IMR-90 (cell line): Measurements from ENCODE around the gene ABCA3. TPM values are rescaled to one million over a fixed set of nuclear protein-coding genes. Genes with fewer than 3 reads are reported as not detected.

Experiments
- ATAC-seq: fragments of 200-7000 bp; cut with Tn5 transposase; 2 replicates; pipeline ENCODE4 v1.9.1; 2020; ENCODE audit warnings: low read depth, mild to moderate bottlenecking, moderate library complexity
- BruUV-seq: library from RNA; stranded (reverse); fragments of 400-500 nt; replicated peaks from 2 replicates; lab custom pipeline; 2021; lab: Mats Ljungman, UMichigan
- CTCF ChIA-PET: fragments of 300-600 bp; formaldehyde crosslinking; extraction: SDS; loops from one replicate; lab custom pipeline; 2021; ENCODE audit warnings: antibody characterized with exemption; lab: Yijun Ruan, JAX
- POLR2A ChIA-PET: fragments of 300-600 bp; sonication (Branson Sonifier 250); formaldehyde crosslinking; loops from one replicate; lab custom pipeline; 2022; ENCODE audit warnings: antibody characterized with exemption; ENCODE audit not compliant: unreplicated experiment; lab: Charles Lee
- DNase-seq: peaks from one replicate; pipeline ENCODE4 v3.0.0; 2013
- H2AFZ ChIP-seq: replicated peaks from 2 replicates; pipeline ENCODE3; 2013; ENCODE audit warnings: low read length, mild to moderate bottlenecking; ENCODE audit not compliant: poor library complexity
- H2AK5ac ChIP-seq: 2 replicates; pipeline ENCODE4 v1.6.1; 2013; ENCODE audit warnings: low read depth, low read length, inconsistent platforms
- H2AK9ac ChIP-seq: replicated peaks from 2 replicates; pipeline ENCODE3; 2013; ENCODE audit warnings: mild to moderate bottlenecking, low read depth, low read length, moderate library complexity; ENCODE audit not compliant: poor library complexity
- H2BK120ac ChIP-seq: 2 replicates; pipeline ENCODE4 v1.6.1; 2013; ENCODE audit warnings: low read depth, low read length, inconsistent platforms
- H2BK15ac ChIP-seq: 3 replicates; pipeline ENCODE4 v1.6.1; 2013; ENCODE audit warnings: low read depth, low read length, inconsistent platforms
- H2BK20ac ChIP-seq: 2 replicates; pipeline ENCODE4 v1.6.1; 2013; ENCODE audit warnings: low read depth, mild to moderate bottlenecking, inconsistent platforms, low read length, moderate library complexity
- H2BK5ac ChIP-seq: 2 replicates; pipeline ENCODE4 v1.6.1; 2013; ENCODE audit warnings: mild to moderate bottlenecking, low read depth, low read length, inconsistent platforms; ENCODE audit not compliant: poor library complexity, severe bottlenecking
- H3K14ac ChIP-seq: replicated peaks from 2 replicates; pipeline ENCODE4 v1.6.1; 2013; ENCODE audit warnings: low read depth, low read length, inconsistent platforms
- H3K18ac ChIP-seq: 2 replicates; pipeline ENCODE4 v1.6.1; 2013; ENCODE audit warnings: low read depth, low read length, control low read depth
- H3K23ac ChIP-seq: 2 replicates; pipeline ENCODE4 v1.6.1; 2013; ENCODE audit warnings: low read depth, low read length, inconsistent platforms
- H3K27ac ChIP-seq: 2 replicates; pipeline ENCODE4 v1.5.1; 2013; ENCODE audit warnings: mild to moderate bottlenecking, control low read depth, low read length; ENCODE audit not compliant: insufficient read depth
- H3K27me3 ChIP-seq: 2 replicates; pipeline ENCODE4 v1.6.1; 2013; ENCODE audit warnings: low read length; ENCODE audit not compliant: control insufficient read depth, insufficient read depth
- H3K36me3 ChIP-seq: 2 replicates; pipeline ENCODE4 v1.6.1; 2013; ENCODE audit warnings: low read length, mixed read lengths; ENCODE audit not compliant: control insufficient read depth, insufficient read depth
- H3K4ac ChIP-seq: 2 replicates; pipeline ENCODE4 v1.6.1; 2013; ENCODE audit warnings: low read depth, low read length, inconsistent platforms
- H3K4me1 ChIP-seq: 2 replicates; pipeline ENCODE4 v1.6.1; 2013; ENCODE audit warnings: low read length, mixed read lengths; ENCODE audit not compliant: control insufficient read depth, insufficient read depth
- H3K4me2 ChIP-seq: 2 replicates; pipeline ENCODE4 v1.6.1; 2013; ENCODE audit warnings: low read depth, mild to moderate bottlenecking, control low read depth, low read length, moderate library complexity
- H3K4me3 ChIP-seq: 2 replicates; pipeline ENCODE4 v1.5.1; 2013; ENCODE audit warnings: low read depth, mild to moderate bottlenecking, control low read depth, low read length, moderate library complexity; ENCODE audit not compliant: insufficient read depth
- H3K56ac ChIP-seq: 2 replicates; pipeline ENCODE4 v1.6.1; 2013; ENCODE audit warnings: low read length, inconsistent platforms; ENCODE audit not compliant: insufficient read depth; ENCODE audit errors: extremely low read depth
- H3K79me1 ChIP-seq, 2 experiments: 2 replicates each; pipeline ENCODE4 v1.6.1; 2013; ENCODE audit warnings: low read length in 2 of 2, inconsistent platforms in 1 of 2, low read depth in 1 of 2
- H3K9ac ChIP-seq: 2 replicates; pipeline ENCODE4 v1.6.1; 2013; ENCODE audit warnings: low read depth, low read length, control low read depth
- H3K9me1 ChIP-seq: 2 replicates; pipeline ENCODE4 v1.6.1; 2013; ENCODE audit warnings: low read length, inconsistent platforms; ENCODE audit not compliant: insufficient read depth
- H3K9me3 ChIP-seq: 2 replicates; pipeline ENCODE4 v1.6.1; 2013; ENCODE audit warnings: low read length; ENCODE audit not compliant: control insufficient read depth, insufficient read depth
- H4K20me1 ChIP-seq: 2 replicates; pipeline ENCODE4 v1.6.1; 2013; ENCODE audit warnings: low read length, inconsistent platforms; ENCODE audit not compliant: insufficient read depth
- H4K5ac ChIP-seq: 2 replicates; pipeline ENCODE4 v1.6.1; 2013; ENCODE audit warnings: mild to moderate bottlenecking, low read depth, low read length, control low read depth
- H4K8ac ChIP-seq, 2 experiments: 2 replicates each; pipeline ENCODE4 v1.6.1; 2013; ENCODE audit warnings: low read depth in 2 of 2, low read length in 2 of 2, control low read depth in 1 of 2, inconsistent platforms in 1 of 2
- H4K91ac ChIP-seq: 2 replicates; pipeline ENCODE4 v1.6.1; 2013; ENCODE audit warnings: low read depth, low read length, inconsistent platforms; ENCODE audit not compliant: insufficient read depth
- BHLHE40 ChIP-seq: fragments of 150-350 bp; IDR thresholded peaks from 2 replicates; pipeline ENCODE4 v1.6.1; 2016; ENCODE audit warnings: mild to moderate bottlenecking, low read depth, low read length
- CEBPB ChIP-seq: IDR thresholded peaks from 2 replicates; pipeline ENCODE4 v1.6.1; 2012; ENCODE audit warnings: low read depth, low read length, improper control_type of control experiment
- CHD1 ChIP-seq: IDR thresholded peaks from 2 replicates; pipeline ENCODE4 v1.6.1; 2012; ENCODE audit warnings: low read depth, low read length, improper control_type of control experiment
- CTCF ChIP-seq: conservative IDR thresholded peaks from 2 replicates; pipeline ENCODE4 v1.5.1; 2012; ENCODE audit warnings: mild to moderate bottlenecking, low read depth, low read length, improper control_type of control experiment
- ELK1 ChIP-seq: fragments of 150-350 bp; IDR thresholded peaks from 2 replicates; pipeline ENCODE4 v1.6.1; 2016; ENCODE audit warnings: low read depth, mild to moderate bottlenecking, low read length, moderate library complexity, borderline replicate concordance
- FOS ChIP-seq: fragments of 150-350 bp; IDR thresholded peaks from 2 replicates; pipeline ENCODE4 v1.6.1; 2016; ENCODE audit warnings: low read depth, low read length
- MAFK ChIP-seq: IDR thresholded peaks from 2 replicates; pipeline ENCODE4 v1.6.1; 2012; ENCODE audit warnings: low read depth, low read length, improper control_type of control experiment
- MAZ ChIP-seq: IDR thresholded peaks from 2 replicates; pipeline ENCODE4 v1.6.1; 2012; ENCODE audit warnings: low read depth, mild to moderate bottlenecking, low read length, improper control_type of control experiment, moderate library complexity, borderline replicate concordance
- NFE2L2 ChIP-seq: fragments of 150-350 bp; IDR thresholded peaks from 2 replicates; pipeline ENCODE4 v1.6.1; 2016; ENCODE audit warnings: low read depth, mild to moderate bottlenecking, low read length
- POLR2A ChIP-seq: IDR thresholded peaks from 2 replicates; pipeline ENCODE4 v1.6.1; 2012; ENCODE audit warnings: mild to moderate bottlenecking, low read depth, low read length
- RAD21 ChIP-seq: IDR thresholded peaks from 2 replicates; pipeline ENCODE4 v1.6.1; 2012; ENCODE audit warnings: low read length, improper control_type of control experiment
- RFX5 ChIP-seq: IDR thresholded peaks from 2 replicates; pipeline ENCODE4 v1.8.0; 2012; ENCODE audit warnings: low read depth, mild to moderate bottlenecking, low read length, moderate library complexity
- SMC3 ChIP-seq: fragments of 150-350 bp; IDR thresholded peaks from 2 replicates; pipeline ENCODE4 v1.6.1; 2016; ENCODE audit warnings: low read depth, mild to moderate bottlenecking, antibody characterized with exemption, low read length, moderate library complexity
- USF2 ChIP-seq: fragments of 150-350 bp; IDR thresholded peaks from 2 replicates; pipeline ENCODE4 v1.6.1; 2017; ENCODE audit warnings: mild to moderate bottlenecking, antibody characterized with exemption, low read length, low read depth
- WGBS, 2 experiments: methylation state at CpG; one replicate each; pipeline versions ENCODE4 v1.1.5 to v1.1.7; 2013; ENCODE audit warnings: missing lambda C conversion rate in 2 of 2; ENCODE audit not compliant: insufficient read length in 1 of 2; ENCODE audit errors: extremely low coverage in 2 of 2; 5-methylcytosine and 5-hydroxymethylcytosine counted together
- dilution Hi-C: fragments of 300-500 bp; cut with HindIII; formaldehyde crosslinking; loops from one replicate; pipeline ENCODE4 v1.14.3; 2018; ENCODE audit warnings: low sequenced_read_pairs; ENCODE audit not compliant: unreplicated experiment
- in situ Hi-C: fragments of 300-500 bp; cut with MboI; formaldehyde crosslinking; loops from 3 replicates; pipeline ENCODE4 v1.14.3; 2019; ENCODE audit warnings: low sequenced_read_pairs, inconsistent platforms, mixed read lengths
- intact Hi-C: fragments of 100-400 bp; cut with micrococcal nuclease; formaldehyde crosslinking; loops from 2 replicates; pipeline ENCODE4 v1.10.0; 2022
- polyA plus RNA-seq, 3 experiments: library from polyadenylated mRNA; depleted of rRNA; stranded (reverse); fragments of >200 nt; gene quantifications; 2 replicates each; pipeline ENCODE4 v1.2.3, GENCODE V29; 2012; ENCODE audit warnings: low replicate concordance in 1 of 3
- total RNA-seq: library from RNA; depleted of rRNA; stranded (reverse); fragments of >200 nt; gene quantifications from 2 replicates; pipeline ENCODE4 v1.2.3, GENCODE V29; 2012

ABCA3 gene
- total and polyA plus RNA-seq, 2 of the 4 experiments (the other 2 are of a cell fraction): 0.18 to 0.22 TPM

GRCh38 chr16:2326191-2326590 lies 14.3 kb downstream of the ABCA3 start:
- WGBS, 2 experiments: 77% methylated on average over 5 of the region's 11 CpGs; no CpG with 5 or more reads in 1 of the 2 experiments
- in situ Hi-C loops: no loop called here
- H3K27me3 ChIP-seq: peaks cover 48% of the 10 kb centered on the region

More at GRCh38 chr16:2326191-2326590, 14.3 kb downstream of the ABCA3 start:
- Histone ChIP-seq H3K4ac (no peak overlapping the region), H3K9ac (no peak overlapping the region), H3K4me2 (no peak overlapping the region), H3K23ac (no peak overlapping the region), H3K36me3 (no peaks in the 10 kb centered on the region), H4K8ac (no peak overlapping the region), H4K20me1 (no peaks in the 10 kb centered on the region), H3K56ac (no peak overlapping the region), H3K4me3 (no peak overlapping the region), H3K79me1 (no peaks in the 10 kb centered on the region), H3K4me1 (no peaks in the 10 kb centered on the region), H2BK5ac (no peak overlapping the region), H2BK120ac (no peak overlapping the region), H2AK5ac (no peak overlapping the region), H3K27ac (no peak overlapping the region), H3K9me3 (no peaks in the 10 kb centered on the region), H2AFZ (no peak overlapping the region), H4K5ac (no peak overlapping the region), H2BK20ac (no peak overlapping the region), H3K18ac (no peak overlapping the region), H4K91ac (no peak overlapping the region), H3K14ac (no peak overlapping the region), H3K9me1 (no peaks in the 10 kb centered on the region), H2BK15ac (no peak overlapping the region), H2AK9ac (no peak overlapping the region)
- BruUV-seq: no TSS peak
- ATAC-seq (no peak), DNase-seq (no peak)
- intact Hi-C loops: no loop called here
- ChIA-PET POLR2A (no interaction called here), CTCF (no interaction called here)
- TF ChIP-seq CEBPB (no peak), MAZ (no peak), USF2 (no peak), RAD21 (no peak), RFX5 (no peak), ELK1 (no peak), NFE2L2 (no peak), MAFK (no peak), CHD1 (no peak), BHLHE40 (no peak), FOS (no peak), SMC3 (no peak), CTCF (no peak), POLR2A (no peak)
- dilution Hi-C loops: no loop called here
